GM21360 (cell line): Measurements from ENCODE around the gene MAST4.

ENCODE experiments used
- ATAC-seq: cut with Tn5 transposase; IDR thresholded peaks from one replicate; pipeline ENCODE4 v1.9.1; 2021; ENCODE audit warnings: mild to moderate bottlenecking, moderate library complexity; ENCODE audit not compliant: unreplicated experiment

Gene MAST4

GRCh38 chr5:67031692-67032091, 435.5 kb downstream of the MAST4 start:
- no peak for ATAC-seq

GRCh38 chr5:67032921-67033664, 436.9 kb downstream of the MAST4 start:
- ATAC-seq = no peak

- no peak for ATAC-seq
These were observed 437.9 kb downstream of the MAST4 start for GRCh38 chr5:67033880-67034651.

GRCh38 chr5:67035098-67035740, 439.0 kb downstream of the MAST4 start:
- no peak for ATAC-seq

GRCh38 chr5:67037171-67037570, 441.0 kb downstream of the MAST4 start:
- no peak for ATAC-seq

- no peak for ATAC-seq
These were observed 442.8 kb downstream of the MAST4 start for GRCh38 chr5:67038817-67039603.

GRCh38 chr5:67042176-67043003, 446.2 kb downstream of the MAST4 start:
- no peak for ATAC-seq

GRCh38 chr5:67043796-67044511, 447.8 kb downstream of the MAST4 start:
- ATAC-seq = no peak

GRCh38 chr5:67045816-67046740, 449.9 kb downstream of the MAST4 start:
- no peak for ATAC-seq

- no peak for ATAC-seq
These were observed 451.0 kb downstream of the MAST4 start for GRCh38 chr5:67047160-67047559.

GRCh38 chr5:67047616-67048015, 451.4 kb downstream of the MAST4 start:
- ATAC-seq = no peak

GRCh38 chr5:67050125-67050524, 453.9 kb downstream of the MAST4 start:
- ATAC-seq = no peak

- ATAC-seq = no peak
These were observed 454.4 kb downstream of the MAST4 start for GRCh38 chr5:67050635-67051034.

- no peak for ATAC-seq
These were observed 455.0 kb downstream of the MAST4 start for GRCh38 chr5:67051164-67051563.

- ATAC-seq = no peak
These were observed 455.8 kb downstream of the MAST4 start for GRCh38 chr5:67052034-67052433.

- ATAC-seq = no peak
These were observed 457.0 kb downstream of the MAST4 start for GRCh38 chr5:67053229-67053628.

GRCh38 chr5:67058998-67059743, 463.0 kb downstream of the MAST4 start:
- ATAC-seq = no peak
